ENCODE measurements around the gene CDH23.
A peak's percentile ranks its signal among the peaks of the same experiment; 100 is the strongest.
"Not testable (repeated sequence)": the region's sequence is repeated elsewhere in the genome, so short reads cannot be mapped to it uniquely, and the experiment has no call there.

Gene CDH23

DNA sequence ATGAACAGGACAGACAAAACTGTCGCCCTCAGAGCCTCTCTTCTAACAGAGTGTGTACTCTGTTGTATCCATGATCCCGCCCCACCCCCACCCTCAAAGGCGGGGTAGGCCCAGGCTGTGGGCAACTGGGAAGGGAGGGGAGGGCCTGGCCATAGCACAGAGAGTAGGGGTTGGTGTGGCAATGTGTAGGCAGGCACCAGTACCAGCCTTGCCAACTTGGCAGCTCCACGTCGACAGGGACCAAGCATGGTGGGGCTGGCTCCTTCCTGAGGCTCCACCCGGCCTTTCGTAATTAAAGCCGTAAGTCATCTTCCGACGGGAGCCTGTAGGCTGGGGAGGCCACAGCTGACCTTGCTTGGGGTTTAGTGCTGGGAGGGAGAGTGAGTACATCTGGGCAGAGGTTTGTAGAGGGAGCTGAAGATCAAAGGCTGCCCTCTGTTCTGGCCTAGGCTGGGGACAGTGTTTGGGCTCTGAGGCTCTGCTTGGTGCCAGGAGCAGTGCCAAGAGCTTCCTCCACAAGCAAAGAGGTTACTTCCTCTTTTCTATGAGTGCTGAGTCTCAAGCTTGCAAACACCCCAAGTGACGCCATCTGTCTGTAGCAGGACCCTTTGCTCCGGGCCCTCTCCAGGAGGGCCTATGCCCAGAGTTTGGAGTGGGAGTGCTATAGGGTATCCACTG is 201.2 kb downstream of the CDH23 start:
- DNase-seq (ENCODE audit: extremely low read depth in 1 of 2, low read depth in 1 of 2): no peak

DNA sequence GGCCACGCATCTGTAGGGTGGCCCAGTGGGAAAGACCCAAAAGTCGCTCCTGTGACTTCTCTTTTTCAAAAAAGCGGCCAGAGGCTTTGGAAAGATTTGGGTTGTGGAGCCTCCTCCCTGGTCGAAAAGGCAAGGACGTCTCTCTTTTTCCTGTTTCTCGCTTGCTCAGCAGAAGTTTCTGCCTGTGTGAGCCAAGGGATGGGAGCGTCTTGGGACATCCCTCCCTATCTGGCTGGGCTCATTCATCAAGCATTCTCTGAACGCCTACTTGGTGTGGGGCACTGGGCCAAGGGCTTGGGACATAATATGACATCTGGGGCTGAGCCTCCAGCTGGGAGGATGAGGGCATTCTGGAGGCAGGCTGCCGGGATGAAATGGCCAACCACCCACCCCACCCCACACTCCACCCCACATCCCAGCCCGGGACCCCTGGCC is 201.9 kb downstream of the CDH23 start:
- no peak for DNase-seq (ENCODE audit: extremely low read depth in 1 of 2, low read depth in 1 of 2)

DNA sequence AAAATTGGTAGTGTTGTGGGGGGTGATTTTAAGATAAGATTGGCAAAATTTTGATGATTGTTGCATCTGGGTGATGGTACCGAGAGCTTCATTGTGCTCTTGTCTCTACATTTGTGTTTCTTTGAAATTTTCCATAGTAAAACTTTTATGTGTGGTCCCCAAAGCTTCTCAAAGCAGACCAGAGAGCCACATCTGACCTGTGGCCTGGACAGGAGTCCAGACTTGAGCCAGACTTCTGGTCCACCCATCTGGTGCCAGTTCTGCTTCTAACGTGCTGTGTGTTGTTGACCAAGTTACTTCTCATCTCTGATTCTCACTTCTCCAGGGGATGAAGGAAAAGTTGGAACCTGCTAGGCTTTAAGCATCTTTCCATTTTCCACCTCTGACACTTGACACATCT is 202.8 kb downstream of the CDH23 start:
- no peak for DNase-seq (ENCODE audit: extremely low read depth in 1 of 2, low read depth in 1 of 2)

DNA sequence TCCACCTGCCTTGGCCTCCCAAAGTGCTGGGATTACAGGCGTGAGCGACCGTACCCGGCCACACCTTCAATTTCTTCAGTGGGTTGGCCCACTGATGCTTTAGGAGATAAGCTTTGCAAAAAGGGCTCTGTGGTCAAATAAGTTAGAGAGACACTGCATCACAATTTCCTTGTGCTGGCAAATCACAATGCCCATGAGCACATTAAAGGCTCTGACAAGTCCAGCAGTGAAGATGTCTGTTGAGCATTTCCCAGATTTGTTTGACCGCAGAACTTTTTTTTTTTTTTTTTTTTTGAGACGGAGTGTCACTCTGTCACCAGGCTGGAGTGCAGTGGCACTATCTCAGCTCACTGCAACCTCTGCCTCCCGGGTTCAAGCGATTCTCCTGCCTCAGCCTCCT is 203.5 kb downstream of the CDH23 start:
- not testable (repeated sequence) for DNase-seq (ENCODE audit: extremely low read depth in 1 of 2, low read depth in 1 of 2)

DNA sequence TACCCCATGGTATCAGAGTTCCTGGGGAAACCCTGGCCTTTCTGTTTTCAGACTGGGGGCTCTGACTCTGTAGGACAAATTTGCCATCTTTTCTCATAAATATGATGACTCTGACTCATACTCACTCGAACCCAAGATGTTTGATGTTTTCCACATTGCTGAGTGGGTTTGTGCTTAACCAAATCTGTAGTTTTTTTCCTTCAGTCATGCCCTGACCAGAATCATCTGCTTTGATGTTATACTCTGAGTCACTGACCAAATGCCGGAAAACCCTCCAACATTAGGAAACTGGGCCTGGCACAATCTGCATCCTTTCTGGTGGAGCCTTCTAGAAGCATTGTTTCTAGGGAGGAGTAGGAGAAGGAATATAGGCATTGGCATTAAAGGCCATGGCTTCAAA is 204.1 kb downstream of the CDH23 start:
- DNase-seq (ENCODE audit: extremely low read depth in 1 of 2, low read depth in 1 of 2): no peak

DNA sequence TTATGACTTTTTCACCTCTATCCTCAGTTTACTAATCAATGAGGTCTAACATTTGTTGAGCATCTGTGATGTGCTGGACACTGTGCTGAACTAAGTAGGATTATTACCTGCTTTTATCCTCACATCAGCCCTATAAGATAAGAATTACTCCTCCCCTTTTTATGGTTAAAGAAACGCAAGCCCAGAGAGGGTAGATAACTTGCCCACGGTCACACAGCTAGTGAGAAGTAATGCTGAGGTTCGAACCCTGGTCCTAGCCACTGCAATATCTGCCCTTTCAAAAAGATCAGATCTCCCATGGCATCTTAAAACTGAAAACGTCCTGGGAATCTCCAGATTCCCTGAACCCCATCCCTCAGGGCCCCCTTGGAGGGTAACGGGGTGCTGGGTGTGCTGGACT is 204.6 kb downstream of the CDH23 start:
- DNase-seq (ENCODE audit: extremely low read depth in 1 of 2, low read depth in 1 of 2): no peak

DNA sequence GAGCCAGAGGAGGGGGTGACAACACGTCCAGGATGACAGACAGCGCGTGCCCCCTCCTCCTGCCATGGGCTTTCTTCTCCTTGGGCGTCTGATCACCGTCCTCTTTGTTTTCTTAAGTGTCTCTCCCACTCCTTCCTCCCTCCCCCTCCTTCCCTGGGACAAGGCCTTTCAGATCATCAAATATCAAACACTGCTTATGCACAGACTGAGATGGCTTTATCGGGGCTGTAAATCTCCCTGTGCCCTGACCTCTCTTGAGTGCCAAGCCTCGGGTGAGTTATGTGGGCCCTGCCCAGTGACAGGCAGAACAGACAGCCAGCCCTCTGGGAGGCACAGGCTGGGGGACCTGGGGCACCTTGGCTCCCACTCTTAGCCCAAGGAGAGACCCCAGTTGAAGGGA is 206.4 kb downstream of the CDH23 start:
- no peak for DNase-seq (ENCODE audit: extremely low read depth in 1 of 2, low read depth in 1 of 2)

DNA sequence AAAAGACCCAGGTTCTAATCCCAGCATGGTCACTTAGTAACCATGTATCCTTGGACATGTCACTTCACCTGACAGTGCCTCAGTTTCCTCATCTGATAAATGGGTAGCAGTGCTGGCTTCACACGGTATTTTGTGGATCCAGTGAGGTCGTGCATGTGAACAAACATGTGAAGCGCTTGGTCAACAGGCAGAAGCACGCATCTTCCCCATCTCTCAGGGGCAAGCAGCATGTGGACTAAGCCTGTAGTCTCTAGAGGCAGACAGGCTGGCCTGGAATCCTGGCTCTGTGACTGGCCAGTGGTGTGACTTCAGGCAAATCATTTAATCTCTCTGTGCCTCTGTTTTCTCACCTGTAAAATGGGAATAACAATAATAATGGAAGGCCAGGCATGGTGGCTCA is 207.0 kb downstream of the CDH23 start:
- DNase-seq (ENCODE audit: extremely low read depth in 1 of 2, low read depth in 1 of 2): no peak

DNA sequence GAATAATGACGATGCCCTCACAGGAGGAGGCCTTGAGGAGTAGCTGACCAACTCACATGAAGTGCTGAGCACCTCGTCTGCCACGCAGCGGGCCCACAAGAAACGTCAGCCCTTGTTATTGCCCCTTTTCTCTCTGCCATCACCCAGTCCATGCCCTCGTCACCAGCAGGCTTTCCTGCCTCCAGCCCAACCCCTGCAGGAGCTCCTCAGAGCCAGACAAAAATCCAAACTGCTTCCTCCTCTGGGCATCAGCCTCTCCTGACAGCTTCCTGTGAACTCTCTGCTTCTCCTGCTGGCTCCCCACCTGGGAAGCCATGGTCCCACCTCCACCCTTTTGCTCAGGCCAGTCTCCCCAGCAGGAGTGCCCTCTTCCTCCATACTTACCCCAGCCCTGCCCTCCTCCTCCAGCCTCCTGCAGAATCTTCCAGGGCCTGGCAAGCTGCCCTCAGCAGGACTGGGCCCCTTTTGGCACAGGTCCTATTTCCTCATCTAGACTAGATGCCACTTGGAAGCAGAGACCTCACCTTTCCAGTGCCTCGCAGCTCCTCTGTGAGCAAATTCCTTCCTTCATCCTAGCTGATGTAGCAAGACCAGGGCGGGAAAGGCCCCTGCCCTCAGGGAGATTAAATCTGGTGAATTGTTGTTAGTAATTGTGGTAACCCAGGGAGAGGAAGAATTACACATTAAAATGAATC is 207.8 kb downstream of the CDH23 start:
- no peak for DNase-seq (ENCODE audit: extremely low read depth in 1 of 2, low read depth in 1 of 2)

DNA sequence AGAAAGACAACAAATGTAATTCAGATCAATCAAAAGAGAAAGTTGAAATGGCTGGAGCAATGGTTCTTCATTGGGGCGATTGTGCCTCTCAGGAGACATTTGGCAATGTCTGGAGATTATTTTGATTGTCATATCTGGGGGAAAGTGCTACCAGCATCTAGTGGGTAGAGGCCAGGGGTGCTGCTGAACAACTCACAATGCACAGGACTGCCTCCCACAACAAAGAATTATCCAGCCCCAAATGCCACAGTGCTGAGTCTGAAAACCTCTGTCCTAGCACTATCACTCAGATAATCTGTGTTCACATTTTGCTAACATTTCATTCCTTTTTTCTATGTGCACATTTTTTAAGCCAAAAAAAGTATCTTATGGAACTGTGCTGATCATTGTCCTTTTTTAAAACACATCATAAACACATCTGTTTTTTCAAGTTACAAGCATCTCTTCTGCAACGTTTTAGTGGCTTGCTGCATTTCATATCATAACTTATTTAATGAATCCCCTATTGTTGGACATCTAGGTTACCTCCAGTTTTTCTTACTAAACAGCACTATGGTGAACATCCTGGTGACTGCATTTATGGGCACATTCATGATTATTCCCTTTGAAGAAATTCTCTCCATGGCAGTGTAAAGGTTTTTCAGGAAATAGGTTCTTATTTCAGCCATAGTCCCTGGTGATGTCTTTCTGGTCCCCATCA is 208.7 kb downstream of the CDH23 start:
- no peak for DNase-seq (ENCODE audit: extremely low read depth in 1 of 2, low read depth in 1 of 2)

DNA sequence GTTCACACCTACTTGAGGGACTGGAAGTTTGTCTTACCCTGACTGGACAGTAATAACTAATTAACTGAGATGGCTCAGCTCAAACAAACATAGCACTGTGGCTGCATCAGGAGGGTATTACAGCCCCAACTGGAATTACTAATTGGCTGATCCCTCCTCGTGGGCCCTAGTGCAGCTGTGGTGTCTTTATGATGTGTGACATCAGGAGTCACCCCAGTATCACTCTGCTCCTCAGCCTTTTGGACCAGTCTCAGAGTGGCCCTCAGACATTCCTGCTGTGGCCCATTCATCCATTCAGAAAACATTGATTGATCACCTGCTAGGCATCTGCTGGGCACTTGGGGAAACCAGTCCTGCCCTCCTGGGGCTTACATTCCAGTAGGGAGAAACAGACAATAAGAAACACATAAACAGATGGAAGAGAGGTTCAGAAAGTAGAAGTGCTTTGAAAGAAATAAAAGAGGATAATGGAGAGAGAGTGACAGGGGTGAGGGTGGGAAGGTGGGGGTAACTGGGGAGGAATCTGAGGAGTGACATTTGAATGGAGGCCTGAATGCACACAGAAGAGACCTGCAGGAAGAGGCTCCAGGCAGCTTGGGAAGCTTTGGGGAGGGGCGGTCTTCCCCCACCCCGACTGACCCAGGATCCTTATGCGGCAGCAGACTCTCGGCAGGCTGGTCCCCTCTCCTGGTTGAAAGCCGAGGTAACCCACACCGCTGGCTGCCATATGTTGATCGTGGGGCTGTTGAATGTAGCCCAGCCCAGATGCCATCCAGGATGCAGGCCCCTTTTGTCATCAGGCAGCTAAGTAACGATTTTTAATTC is 209.7 kb downstream of the CDH23 start:
- DNase-seq (ENCODE audit: extremely low read depth in 1 of 2, low read depth in 1 of 2): no peak

DNA sequence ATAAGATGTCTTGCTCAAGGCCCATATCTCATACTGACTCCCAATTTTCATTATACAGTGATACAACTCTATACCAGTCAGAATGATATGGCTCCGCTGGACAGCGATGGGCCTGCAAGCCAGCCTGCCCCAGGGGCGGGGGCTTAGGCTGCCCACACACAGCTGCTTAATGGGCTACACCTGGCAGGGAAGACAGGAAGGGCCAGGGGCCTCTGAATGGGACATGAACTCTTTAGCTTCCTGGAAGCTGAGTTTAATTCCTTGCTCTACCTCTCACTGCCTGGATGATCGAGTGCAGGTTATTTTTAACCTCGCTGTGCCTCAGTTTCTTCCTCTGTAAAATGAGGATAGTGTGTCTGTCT is 210.3 kb downstream of the CDH23 start:
- DNase-seq (ENCODE audit: extremely low read depth in 1 of 2, low read depth in 1 of 2): no peak

DNA sequence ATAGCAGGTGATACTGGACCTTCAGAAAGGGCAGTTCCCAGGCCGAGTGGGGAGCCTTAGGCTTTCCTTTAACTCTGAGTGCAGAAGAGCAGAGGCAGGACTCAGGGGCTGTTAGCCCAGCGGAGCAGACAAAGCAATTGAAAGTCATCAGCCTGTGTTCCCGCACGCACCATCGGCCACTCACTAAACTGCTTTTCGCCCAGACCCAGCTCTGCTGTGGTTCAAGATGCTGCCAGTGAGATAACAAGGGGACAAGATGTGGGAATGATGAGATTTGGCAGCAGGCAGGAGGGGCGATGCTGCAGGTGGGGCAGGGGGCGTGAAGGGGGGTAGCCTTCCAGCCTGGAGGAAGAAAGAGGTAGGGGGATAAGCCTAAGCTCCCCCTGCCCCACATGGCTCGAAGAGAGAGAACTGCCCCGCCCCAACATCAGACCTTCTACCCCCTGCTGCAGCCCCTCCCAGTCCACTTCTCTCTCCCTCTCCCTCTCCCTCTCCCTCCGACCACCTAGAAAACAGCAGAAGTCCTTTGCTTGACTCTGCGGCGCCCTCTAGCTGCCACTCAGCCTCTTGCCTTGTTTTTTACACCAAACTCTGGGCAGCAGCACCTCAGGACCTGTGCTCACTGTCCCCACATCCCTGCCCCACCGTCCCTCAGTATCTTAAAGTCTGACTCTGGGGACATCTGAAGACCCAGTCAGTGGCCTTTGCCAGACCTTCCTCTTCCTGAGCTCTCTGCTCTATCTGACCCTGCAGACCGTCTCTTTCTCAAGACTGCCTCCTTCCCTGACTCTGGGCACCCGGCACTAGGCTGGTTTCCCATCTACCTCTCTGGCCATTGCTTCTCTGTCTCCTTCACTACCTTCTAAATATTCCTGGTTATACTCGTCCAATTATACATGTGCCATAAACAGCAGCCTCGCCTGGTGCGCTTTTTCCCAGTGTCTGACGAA is 212.4 kb downstream of the CDH23 start:
- DNase-seq (ENCODE audit: extremely low read depth in 1 of 2, low read depth in 1 of 2): peak; percentile 37 to 47

DNA sequence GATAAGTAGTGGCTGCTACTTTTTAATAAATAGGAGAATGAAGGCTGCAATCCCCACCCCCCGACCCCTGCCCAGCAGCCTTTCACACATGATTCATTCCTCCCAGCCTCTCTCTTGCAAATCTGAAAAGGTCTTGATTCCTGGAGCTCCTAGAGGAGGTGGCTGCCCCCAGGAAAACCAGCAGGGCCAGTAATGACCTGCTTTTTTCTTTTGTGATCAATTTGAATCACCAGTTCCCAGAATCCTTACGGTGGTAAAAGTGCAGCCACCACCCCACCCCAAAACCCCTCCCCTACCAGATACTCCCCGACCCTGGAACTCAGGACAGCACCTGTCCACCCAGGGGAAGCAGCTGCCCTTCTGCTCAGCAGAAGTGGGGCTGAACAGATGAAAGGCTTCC is 213.9 kb downstream of the CDH23 start:
- DNase-seq (ENCODE audit: extremely low read depth in 1 of 2, low read depth in 1 of 2): no peak

DNA sequence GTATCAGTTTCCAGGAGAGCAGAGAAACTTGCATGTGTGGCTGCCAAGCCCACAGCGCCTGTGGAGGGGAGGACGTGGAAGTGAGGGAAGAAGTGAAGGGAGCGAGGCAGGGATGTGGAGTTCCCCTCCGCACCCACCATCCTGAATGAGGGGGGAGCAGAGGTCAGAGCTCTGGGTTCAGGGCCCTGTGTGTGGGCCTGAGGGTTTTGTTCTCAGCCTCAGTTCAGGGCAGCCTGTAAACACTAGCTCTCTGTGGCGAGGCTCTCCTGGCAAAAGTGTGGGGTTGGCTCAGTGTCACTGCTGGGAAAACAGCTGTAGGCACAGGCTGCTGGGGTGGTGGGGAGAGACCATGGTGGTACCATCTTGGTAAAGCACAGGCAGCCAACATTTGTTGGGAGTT is 214.4 kb downstream of the CDH23 start:
- DNase-seq (ENCODE audit: extremely low read depth in 1 of 2, low read depth in 1 of 2): no peak

DNA sequence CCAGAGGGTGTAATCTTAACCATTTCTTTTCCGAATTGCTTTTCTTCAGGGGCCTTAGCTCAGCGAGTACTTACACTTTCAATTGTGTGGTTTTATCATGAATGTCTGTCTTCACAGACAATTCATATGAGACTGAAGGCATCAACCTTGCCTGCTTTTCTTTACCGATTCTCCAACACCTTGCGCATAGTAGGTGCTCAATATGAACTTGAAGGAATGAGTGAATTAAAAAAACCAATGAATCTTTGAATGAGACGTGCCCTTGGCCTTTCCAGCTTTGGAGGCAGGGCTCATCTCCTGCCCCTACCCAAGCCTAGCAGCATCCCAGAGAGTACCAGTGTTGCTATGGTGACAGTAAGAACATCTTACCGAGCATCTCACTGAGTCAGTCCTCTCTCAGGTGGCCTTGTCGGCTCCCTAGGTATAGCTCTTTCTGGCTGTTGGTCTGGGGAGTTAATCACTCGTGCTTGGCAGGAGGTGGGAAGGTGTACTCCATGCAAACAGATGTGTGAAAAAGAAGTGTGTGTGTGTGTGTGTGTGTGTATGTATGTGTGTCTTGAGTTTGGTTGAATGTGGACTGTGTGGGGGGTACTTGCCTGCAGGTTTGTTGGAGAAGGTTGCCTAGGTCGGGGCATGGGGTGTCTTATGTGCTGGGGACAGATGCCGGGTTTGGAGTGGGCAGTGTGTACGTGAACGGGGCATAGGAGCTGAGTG is 215.1 kb downstream of the CDH23 start:
- DNase-seq (ENCODE audit: extremely low read depth in 1 of 2, low read depth in 1 of 2): no peak

DNA sequence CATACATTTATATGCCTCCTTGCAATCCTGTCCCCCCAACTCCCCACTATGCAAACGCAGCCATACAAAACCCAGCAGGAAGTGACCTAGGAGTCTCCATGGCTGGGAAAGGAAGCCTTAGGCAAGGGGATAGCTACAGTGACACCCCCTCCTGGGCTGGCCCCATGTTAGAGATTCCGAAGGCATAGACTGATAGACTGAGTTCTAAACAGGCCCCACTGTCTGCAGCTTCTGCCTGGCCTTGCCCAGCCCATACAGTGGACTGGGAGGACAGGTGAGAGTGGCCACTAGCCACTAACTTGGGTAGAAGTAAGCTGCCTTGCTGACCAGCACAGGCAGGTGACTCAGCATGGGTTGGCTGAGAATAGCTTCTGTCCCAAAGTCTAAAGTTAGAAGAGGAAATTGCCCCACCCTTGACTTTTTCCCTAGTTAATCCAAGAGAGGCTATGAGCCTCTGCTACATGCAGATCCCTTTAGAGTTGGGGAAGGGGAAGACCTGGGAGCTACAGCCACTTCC is 216.6 kb downstream of the CDH23 start:
- no peak for DNase-seq (ENCODE audit: extremely low read depth in 1 of 2, low read depth in 1 of 2)

DNA sequence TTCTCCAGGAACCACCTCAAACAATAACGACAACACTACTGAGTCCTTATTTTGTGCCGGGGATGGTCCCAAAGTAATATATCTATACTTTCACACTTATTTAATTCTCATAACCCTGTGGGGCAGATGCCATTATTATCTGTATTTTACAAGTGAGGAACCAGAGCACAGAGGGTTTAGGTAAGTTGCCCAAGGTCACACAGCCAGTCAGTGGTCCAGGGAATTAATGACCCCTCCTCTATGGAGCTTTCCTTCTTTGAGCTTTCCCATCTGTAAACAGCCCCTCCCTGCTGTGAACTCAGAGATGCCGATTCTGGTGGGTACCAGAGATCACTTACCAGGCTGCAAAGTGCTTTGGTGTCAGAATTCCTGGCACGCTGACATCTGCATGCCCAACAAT is 217.2 kb downstream of the CDH23 start:
- DNase-seq (ENCODE audit: extremely low read depth in 1 of 2, low read depth in 1 of 2): no peak

DNA sequence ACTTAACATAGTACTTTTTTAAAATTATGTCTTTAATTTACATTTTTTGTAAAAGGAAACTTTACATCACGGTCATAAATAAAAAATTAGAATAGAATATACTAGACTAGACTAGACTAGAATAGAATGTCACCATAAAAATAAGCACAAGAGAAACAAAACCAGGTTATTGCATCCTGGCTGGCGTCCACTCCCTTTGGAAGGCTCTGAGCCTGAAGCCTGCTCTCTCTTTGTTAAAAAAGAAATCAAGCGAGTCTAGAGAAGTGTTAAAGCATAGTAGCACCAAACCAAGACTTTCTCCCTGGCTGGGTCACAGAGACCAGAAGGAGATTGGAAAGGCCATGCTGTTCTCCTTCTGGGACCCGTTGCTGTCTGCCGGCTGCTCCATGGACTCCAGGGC is 218.2 kb downstream of the CDH23 start:
- DNase-seq (ENCODE audit: extremely low read depth in 1 of 2, low read depth in 1 of 2): no peak
